ENCODE results near the gene SPATA3. TPM values are rescaled to one million over a fixed set of nuclear protein-coding genes. Genes with fewer than 3 reads are reported as not detected.

SPATA3 gene
- total RNA-seq, 2 experiments from 2014 or later = 0.35 TPM; not detected in 1

DNA sequence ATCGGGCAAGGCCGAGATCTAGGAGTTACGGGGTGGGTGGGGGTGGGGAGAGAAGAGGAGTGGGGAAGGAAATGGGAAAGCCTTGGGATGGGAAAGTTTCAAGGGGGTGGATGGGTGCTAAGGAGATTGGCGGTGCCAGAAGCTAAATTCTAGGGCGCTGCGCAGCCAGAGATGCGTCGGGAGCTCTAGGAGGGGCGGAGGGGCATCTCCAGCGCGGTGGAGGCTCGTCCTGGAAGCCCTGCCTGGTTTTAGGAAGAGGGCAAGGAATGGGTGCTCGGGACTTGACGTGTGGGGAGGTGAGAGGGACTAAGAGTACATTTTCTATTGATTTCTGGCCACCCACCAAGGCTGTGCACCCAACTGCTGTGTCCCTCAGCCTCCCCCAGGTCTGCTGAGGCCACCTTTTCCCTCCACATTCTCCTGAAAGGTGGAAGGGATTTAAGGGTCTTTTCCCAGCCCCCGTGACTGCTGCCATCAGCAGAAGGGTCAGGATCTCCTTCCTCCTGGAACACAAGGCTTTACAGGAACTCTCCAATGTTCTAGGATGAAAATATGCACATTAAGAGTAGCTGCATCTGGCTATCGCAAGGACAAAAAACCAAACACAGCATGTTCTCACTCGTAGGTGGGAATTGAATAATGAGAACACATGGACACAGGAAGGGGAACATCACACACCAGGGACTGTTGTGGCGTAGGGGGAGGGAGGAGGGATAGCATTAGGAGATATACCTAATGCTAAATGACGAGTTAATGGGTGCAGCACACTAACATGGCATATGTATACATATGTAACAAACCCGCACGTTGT lies 42.8 kb downstream of the SPATA3 start:
- CTCF ChIA-PET = interaction anchor here (3.3 kb wide), 1 partner anchor 14 kb away, joined by 17 read pairs; no protein-coding TSS in a partner anchor
- Mint-ChIP-seq H3K27ac (no peak overlapping the region), H3K27me3 (peaks cover 76% of the 10 kb centered on the region), H3K36me3 (ENCODE audit: low read depth) (no peaks in the 10 kb centered on the region), H3K4me3 (no peak overlapping the region), H3K4me1 (peaks cover 6% of the 10 kb centered on the region), H3K9me3 (no peaks in the 10 kb centered on the region)
- DNase-seq = no peak
- POLR2A ChIA-PET = no interaction called here

DNA sequence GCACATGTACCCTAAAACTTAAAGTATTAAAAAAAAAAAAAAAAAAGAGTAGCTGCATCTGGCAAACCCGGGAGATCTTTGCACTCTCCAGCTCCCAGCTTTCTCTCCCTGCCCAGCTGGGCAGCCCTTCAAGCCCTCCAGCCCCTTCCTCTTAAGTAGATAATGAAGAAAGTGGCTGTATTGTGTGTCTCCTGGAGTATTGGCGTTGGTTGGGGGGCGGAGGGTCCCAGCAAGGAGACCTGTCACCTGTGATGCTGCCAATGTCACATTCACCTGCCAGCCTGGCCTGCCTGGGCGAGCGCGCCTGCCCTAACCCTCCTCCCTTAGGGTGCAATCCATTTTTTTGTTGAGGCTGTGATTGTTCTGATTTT lies 43.4 kb downstream of the SPATA3 start:
- Mint-ChIP-seq H3K4me3 (no peak overlapping the region), H3K36me3 (ENCODE audit: low read depth) (no peaks in the 10 kb centered on the region), H3K27me3 (peaks cover 73% of the 10 kb centered on the region), H3K4me1 (peaks cover 6% of the 10 kb centered on the region), H3K9me3 (no peaks in the 10 kb centered on the region), H3K27ac (no peak overlapping the region)
- CTCF ChIA-PET = interaction anchor here (3.3 kb wide), 1 partner anchor 14 kb away, joined by 17 read pairs; no protein-coding TSS in a partner anchor
- no peak for DNase-seq
- POLR2A ChIA-PET = no interaction called here

DNA sequence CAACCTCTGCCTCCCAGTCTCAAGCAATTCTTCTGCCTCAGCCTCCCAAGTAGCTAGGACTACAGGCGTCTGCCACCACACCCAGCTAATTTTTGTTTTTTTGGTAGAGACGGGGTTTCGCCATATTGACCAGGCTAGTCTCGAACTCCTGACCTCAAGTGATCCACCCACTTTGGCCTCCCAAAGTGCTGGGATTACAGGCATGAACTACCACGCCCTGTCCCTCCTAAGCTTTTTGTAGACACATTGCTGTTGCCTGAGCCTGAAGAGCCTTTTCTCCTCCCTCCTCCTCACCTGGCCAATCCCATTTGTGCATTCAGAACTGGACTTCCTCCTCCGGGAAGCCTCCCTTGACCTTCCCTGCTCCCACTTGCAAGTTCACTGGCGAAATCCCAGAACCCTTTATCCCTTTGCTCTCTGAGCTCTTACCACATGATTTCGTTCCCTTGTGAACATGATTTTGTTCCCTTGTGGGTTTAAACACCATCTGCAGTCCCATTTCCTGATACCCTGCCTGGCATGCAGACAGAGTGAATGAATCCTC lies 44.0 kb downstream of the SPATA3 start:
- ChIA-PET POLR2A (no interaction called here), CTCF (interaction anchor here (3.3 kb wide), 1 partner anchor 13 kb away, joined by 17 read pairs; no protein-coding TSS in a partner anchor)
- no peak overlapping the region for H3K27ac Mint-ChIP-seq
- no peaks in the 10 kb centered on the region for H3K9me3 Mint-ChIP-seq
- DNase-seq = no peak
- H3K36me3 Mint-ChIP-seq (ENCODE audit: low read depth) = no peaks in the 10 kb centered on the region
- no peak overlapping the region for H3K4me3 Mint-ChIP-seq
- peaks cover 6% of the 10 kb centered on the region for H3K4me1 Mint-ChIP-seq
- H3K27me3 Mint-ChIP-seq = peaks cover 68% of the 10 kb centered on the region

DNA sequence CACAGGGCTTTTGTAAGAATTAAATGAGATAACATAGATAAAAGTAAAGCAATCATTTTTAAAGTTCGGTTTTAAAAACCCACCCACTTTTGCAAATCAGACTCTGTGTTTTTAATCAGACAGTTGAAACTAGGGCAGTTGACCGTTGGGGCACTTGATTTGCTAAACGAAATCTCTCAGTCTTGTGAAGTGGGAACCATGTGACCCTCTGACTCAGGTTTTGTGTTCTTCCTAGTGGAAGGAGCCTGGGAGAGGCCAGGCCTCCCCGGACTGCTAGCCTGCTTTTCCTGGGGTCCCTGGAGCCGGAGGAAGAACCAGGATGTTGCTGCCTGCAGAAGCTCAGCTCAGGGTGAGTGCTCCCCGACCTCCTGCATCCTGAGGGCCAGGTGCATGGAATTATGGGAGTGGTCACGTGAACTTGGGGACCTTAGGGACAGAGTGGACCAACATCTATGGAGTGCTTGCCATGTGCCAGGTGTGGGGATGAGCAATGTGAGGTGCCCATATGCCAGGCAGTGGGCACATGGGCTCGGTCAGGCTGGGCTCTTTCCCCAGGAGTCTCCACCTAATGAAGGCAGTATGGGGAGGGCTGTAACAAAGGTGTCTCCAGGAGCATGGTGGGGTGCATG lies 45.3 kb downstream of the SPATA3 start:
- H3K27ac Mint-ChIP-seq = no peak overlapping the region
- ChIA-PET POLR2A (no interaction called here), CTCF (interaction anchor here (3.3 kb wide), 1 partner anchor 12 kb away, joined by 17 read pairs; no protein-coding TSS in a partner anchor)
- no peaks in the 10 kb centered on the region for H3K9me3 Mint-ChIP-seq
- no peaks in the 10 kb centered on the region for H3K36me3 Mint-ChIP-seq (ENCODE audit: low read depth)
- DNase-seq = no peak
- H3K4me3 Mint-ChIP-seq = no peak overlapping the region
- peaks cover 58% of the 10 kb centered on the region for H3K27me3 Mint-ChIP-seq
- H3K4me1 Mint-ChIP-seq = peaks cover 6% of the 10 kb centered on the region

DNA sequence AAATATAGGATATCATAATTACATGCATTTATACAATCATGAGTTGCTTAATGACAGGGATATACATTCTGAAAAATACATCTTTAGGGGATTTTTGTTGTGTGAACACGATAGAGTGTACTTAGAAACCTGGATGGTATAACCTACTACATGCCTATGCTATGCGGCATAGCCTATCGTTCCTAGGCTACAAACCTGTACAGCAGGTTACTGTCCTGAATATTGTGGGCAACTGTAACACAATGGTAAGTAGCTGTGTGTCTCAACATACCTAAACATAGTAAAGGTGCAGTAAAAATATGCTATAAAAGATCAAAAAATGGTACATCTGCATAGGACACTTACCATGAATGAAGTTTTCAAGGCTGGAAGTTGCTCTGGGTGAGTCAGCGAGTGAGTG lies 47.9 kb downstream of the SPATA3 start:
- Mint-ChIP-seq H3K4me3 (no peak overlapping the region), H3K4me1 (no peaks in the 10 kb centered on the region), H3K27me3 (peaks cover 52% of the 10 kb centered on the region), H3K9me3 (no peaks in the 10 kb centered on the region), H3K27ac (no peak overlapping the region), H3K36me3 (ENCODE audit: low read depth) (no peaks in the 10 kb centered on the region)
- DNase-seq = no peak
- ChIA-PET CTCF (interaction anchor here (0.8 to 1.8 kb wide), 3 partner anchors 9 to 155 kb away, joined by 3 to 6 read pairs (median 3); no protein-coding TSS in a partner anchor), POLR2A (interaction anchor here (1.2 kb wide), 1 partner anchor 9 kb away, joined by 4 read pairs; no protein-coding TSS in a partner anchor)

DNA sequence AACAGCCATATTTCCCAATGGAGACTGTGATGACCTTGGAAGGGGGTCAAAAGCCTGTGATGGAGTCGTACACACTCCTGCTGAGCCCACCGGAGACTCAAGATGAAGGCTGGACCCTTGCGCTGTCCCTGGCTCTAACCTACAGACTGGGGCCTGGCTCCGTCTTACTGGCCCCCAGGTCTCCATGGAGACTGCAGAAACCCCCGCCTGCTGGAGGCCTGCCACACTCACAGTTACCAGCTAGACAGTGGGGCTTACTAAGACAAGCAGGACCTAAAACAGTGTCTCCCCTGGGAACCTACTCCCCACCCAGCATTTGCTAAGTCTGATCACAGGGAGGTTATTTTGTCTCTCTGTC lies 51.0 kb downstream of the SPATA3 start:
- peaks cover 39% of the 10 kb centered on the region for H3K27me3 Mint-ChIP-seq
- DNase-seq = no peak
- ChIA-PET POLR2A (no interaction called here), CTCF (no interaction called here)
- no peaks in the 10 kb centered on the region for H3K36me3 Mint-ChIP-seq (ENCODE audit: low read depth)
- no peak overlapping the region for H3K27ac Mint-ChIP-seq
- H3K9me3 Mint-ChIP-seq = no peaks in the 10 kb centered on the region
- peaks cover 3% of the 10 kb centered on the region for H3K4me1 Mint-ChIP-seq
- no peak overlapping the region for H3K4me3 Mint-ChIP-seq

DNA sequence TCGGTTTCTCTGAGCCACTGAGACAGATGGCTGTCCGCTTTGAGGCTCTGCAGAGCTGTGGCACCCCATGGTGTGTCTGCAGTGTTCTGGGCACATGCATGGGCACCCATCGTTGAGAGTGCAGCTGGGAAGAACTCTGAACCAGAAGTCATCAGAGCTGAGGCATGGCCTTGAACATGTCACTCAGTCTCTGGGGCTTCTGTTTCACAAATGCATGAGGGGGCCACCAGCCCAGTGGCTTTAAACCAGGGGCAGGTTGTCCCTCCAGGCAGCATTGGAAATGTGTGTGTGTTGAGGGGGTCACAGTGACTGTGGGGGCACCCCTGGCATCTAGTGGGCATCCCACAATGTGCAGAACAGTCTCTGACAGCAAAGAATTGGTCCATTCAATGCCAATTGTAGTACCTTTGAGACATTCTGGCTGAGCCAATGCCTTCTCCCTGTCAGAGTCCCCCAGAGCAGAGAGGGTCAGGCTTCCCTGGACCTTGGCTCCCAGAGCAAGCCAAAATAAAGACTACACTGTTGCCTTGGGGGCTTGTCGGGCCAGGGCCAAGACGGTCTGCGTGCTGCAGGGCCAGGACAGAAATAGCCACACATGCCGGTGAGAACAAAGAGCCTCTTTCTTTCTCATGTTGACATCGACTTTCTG lies 51.5 kb downstream of the SPATA3 start:
- Mint-ChIP-seq H3K4me3 (no peak overlapping the region), H3K36me3 (ENCODE audit: low read depth) (no peaks in the 10 kb centered on the region), H3K27me3 (peaks cover 39% of the 10 kb centered on the region), H3K4me1 (peaks cover 6% of the 10 kb centered on the region), H3K9me3 (no peaks in the 10 kb centered on the region), H3K27ac (no peak overlapping the region)
- ChIA-PET CTCF (no interaction called here), POLR2A (no interaction called here)
- DNase-seq = no peak

DNA sequence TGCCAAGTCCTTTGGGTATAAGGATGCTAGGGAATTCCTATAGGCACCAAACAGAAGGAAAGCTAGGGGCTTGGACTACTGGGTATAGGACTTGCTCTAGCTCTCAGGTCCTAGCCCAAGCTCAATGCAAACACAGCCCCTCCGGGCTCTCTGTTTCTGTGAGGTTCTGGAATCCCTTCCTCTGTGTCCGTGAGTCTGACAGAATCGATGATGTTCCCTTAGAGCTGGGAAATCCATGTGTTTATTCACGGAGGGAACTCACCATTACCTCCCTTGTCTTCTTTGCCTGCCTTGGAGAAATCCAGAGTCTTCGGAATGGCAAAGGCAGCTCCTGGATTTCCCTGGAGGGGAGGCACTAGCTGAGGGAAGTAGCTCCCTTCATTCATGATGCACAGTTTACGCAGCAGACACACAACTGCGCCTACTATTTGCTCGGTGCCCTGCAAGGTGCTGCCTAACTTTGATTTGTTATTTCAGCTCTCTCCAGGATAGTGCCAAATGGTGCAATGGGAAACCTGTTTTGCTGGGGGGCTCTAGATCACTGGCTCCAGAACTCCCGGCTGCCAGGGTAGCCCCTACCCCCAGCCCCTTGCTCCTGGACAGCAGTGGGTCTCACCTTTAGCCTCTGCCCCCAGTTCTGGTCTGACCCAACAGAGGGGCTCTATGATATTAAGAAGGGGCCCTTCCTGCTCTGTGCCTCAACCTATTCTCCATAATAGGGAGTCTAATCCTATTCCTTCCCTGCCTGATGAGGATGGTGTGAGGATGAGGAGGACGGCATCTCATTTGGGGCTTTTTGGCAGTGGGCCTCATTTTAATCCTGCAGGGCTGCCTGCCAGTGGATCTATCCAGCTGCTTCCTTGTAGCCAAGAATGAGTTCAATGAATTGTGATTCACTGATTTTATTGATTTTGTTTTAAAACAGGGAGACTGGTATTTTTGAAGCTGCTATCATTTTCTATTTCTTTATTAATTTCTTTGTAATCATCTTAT lies 52.3 kb downstream of the SPATA3 start:
- POLR2A ChIA-PET = interaction anchor here (0.9 kb wide), 1 partner anchor 11 kb away, joined by 3 read pairs; the partner anchor contains the start of gene C2orf72
- Mint-ChIP-seq H3K4me1 (peaks cover 14% of the 10 kb centered on the region), H3K9me3 (no peaks in the 10 kb centered on the region), H3K4me3 (no peak overlapping the region), H3K27ac (no peak overlapping the region), H3K27me3 (peaks cover 38% of the 10 kb centered on the region), H3K36me3 (ENCODE audit: low read depth) (no peaks in the 10 kb centered on the region)
- CTCF ChIA-PET = interaction anchor here (0.5 to 1.5 kb wide), 2 partner anchors 11 to 1557 kb away, joined by 3 read pairs; no protein-coding TSS in a partner anchor
- DNase-seq = no peak

DNA sequence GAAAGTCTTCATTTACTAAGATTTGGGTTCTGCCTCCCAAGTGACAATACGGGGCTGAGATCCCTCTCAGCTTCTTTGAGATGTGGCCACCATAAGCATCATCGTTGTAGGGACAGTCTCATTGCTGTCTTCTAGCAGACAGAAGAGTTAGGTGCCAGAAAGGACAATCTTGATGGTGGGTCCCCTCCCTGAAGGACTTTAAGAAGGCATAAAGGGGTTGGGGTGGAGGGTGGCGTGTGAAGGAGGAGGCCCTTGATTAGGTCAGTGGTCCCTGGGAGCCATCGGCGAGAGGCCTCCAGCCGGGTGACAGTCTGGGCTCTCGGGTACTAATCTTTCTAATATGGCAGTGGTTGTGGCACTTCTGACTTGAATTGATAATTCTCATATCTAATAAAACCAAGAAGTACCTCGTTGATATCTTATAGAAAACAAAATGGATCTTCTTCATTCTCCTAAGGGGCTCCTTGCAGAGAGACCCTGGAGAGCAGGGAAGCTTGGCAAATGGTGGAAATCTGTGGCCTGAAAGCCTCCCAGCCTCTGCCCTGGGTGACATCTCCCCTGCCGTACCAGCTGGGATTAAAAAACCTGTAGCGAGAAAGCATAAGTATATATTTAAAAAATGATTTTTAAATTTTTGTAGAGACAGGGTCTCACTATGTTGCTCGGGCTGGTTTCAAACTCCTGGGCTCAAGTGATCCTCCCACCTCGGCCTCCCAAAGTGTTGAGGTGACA lies 53.5 kb downstream of the SPATA3 start:
- H3K9me3 Mint-ChIP-seq = no peaks in the 10 kb centered on the region
- H3K27ac Mint-ChIP-seq = no peak overlapping the region
- POLR2A ChIA-PET = interaction anchor here (0.8 to 1.2 kb wide), 3 partner anchors 9 to 414 kb away, joined by 3 to 4 read pairs (median 3); partner anchors contain the start of gene C2orf72
- H3K27me3 Mint-ChIP-seq = peaks cover 30% of the 10 kb centered on the region
- DNase-seq = no peak
- no peak overlapping the region for H3K4me3 Mint-ChIP-seq
- H3K4me1 Mint-ChIP-seq = peaks cover 27% of the 10 kb centered on the region
- CTCF ChIA-PET = interaction anchor here (1.5 to 1.7 kb wide), 2 partner anchors 9 to 225 kb away, joined by 3 to 7 read pairs; no protein-coding TSS in a partner anchor
- H3K36me3 Mint-ChIP-seq (ENCODE audit: low read depth) = no peaks in the 10 kb centered on the region

DNA sequence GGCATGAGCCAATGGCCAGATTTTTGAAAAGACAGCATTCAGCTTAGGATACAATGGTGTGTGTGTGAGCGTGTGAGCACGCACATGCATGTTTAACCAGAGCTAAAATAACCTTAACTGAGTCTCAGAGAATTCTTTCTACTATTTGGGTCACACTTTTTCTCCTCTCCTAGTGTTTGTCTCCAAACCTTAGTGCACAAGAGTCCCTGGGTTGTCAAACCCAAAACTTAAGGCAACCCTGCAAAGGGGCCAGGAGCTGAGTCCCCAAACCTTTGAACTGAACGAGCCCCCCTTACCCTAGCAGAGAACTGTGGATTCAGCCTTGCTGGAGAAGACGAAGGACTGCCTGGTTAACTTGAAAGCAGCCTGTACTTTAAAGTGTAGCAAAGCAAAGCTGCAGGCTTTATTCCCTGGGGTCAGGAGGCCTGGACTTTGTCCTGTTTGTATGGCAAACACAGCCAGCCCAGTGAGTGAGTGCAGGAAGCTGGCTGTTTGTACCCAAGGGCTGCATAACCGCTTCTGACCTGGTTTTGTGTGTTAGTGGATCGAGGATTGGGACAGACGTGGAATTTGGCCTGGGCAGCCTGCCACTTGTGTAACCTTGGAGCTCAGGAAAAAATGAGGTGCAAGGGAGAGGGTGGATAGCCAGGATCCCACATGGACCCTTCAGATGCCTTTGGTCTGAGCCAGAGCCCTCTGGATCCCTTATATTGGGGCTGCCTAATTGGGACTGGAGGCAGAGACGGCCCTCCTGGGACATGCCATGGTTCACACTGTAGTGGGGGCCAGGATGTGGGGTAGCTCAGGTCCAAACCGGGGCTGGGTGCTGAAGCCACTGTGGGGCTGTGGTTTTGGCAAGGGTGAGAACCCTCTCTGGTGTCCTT lies 54.3 kb downstream of the SPATA3 start:
- ChIA-PET POLR2A (interaction anchor here (0.8 to 1.2 kb wide), 2 partner anchors 9 to 413 kb away, joined by 3 to 4 read pairs; no protein-coding TSS in a partner anchor), CTCF (interaction anchor here (1.7 kb wide), 2 partner anchors 148 to 226 kb away, joined by 6 to 7 read pairs; no protein-coding TSS in a partner anchor)
- H3K36me3 Mint-ChIP-seq (ENCODE audit: low read depth) = no peaks in the 10 kb centered on the region
- no peak overlapping the region for H3K27ac Mint-ChIP-seq
- DNase-seq = no peak
- no peaks in the 10 kb centered on the region for H3K9me3 Mint-ChIP-seq
- no peak overlapping the region for H3K4me3 Mint-ChIP-seq
- peaks cover 29% of the 10 kb centered on the region for H3K4me1 Mint-ChIP-seq
- H3K27me3 Mint-ChIP-seq = peaks cover 30% of the 10 kb centered on the region

DNA sequence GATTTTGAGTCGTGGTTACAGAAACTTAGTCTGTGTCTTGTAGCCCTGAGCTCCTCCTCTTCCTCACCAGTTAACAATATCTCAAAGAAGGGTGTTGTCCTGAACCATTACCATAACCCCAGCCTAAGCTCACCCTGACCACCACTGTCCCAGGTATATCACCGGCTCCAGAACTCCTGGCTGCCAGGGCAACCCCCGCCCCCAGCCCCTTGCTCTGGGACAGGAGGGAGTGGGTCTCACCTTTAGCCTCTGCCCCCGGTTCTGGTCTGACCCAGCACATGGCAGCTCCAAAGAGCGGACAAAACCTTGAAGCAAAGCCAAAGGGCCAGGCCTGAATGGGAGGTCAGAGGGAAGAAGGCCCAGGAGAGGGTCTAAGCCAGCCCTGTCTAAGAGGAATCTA lies 55.2 kb downstream of the SPATA3 start:
- POLR2A ChIA-PET = interaction anchor here (1.2 kb wide), 1 partner anchor 412 kb away, joined by 4 read pairs; no protein-coding TSS in a partner anchor
- H3K4me1 Mint-ChIP-seq = peaks cover 32% of the 10 kb centered on the region

More for the DNA sequence above, 55.2 kb downstream of the SPATA3 start:
- H3K9me3 Mint-ChIP-seq = no peaks in the 10 kb centered on the region
- H3K27me3 Mint-ChIP-seq = peaks cover 30% of the 10 kb centered on the region
- CTCF ChIA-PET = interaction anchor here (1.7 kb wide), 2 partner anchors 148 to 227 kb away, joined by 6 to 7 read pairs; no protein-coding TSS in a partner anchor
- no peak for DNase-seq
- no peaks in the 10 kb centered on the region for H3K36me3 Mint-ChIP-seq (ENCODE audit: low read depth)
- no peak overlapping the region for H3K4me3 Mint-ChIP-seq
- H3K27ac Mint-ChIP-seq = no peak overlapping the region
